ENCODE data around the gene KCNT1. TPM values are rescaled to one million over a fixed set of nuclear protein-coding genes. Genes with fewer than 3 reads are reported as not detected.

The KCNT1 gene
- total RNA-seq, 1 experiment from 2014 or later = not detected

- intact Hi-C loops (cut with micrococcal nuclease; ENCODE audit: unreplicated experiment) = no loop called here
- no peak for TF ChIP-seq CTCF (conservative IDR thresholded peaks at IDR 0.05; ENCODE audit: low read depth, low read length)
- Histone ChIP-seq H3K4me3 (ENCODE audit: low read depth, low read length, poor library complexity, severe bottlenecking) (no peak overlapping the region), H3K27me3 (replicated peaks; ENCODE audit: insufficient read depth, low read depth, low read length, poor library complexity) (no peaks in the 10 kb centered on the region), H3K36me3 (ENCODE audit: insufficient read depth, low read length, poor library complexity, severe bottlenecking) (peaks cover 37% of the 10 kb centered on the region), H3K9me3 (ENCODE audit: low read depth, low read length, poor library complexity, severe bottlenecking) (no peaks in the 10 kb centered on the region), H3K4me1 (ENCODE audit: insufficient read depth, low read length, poor library complexity, severe bottlenecking) (no peaks in the 10 kb centered on the region), H3K27ac (ENCODE audit: low read depth, low read length, poor library complexity, severe bottlenecking) (no peak overlapping the region)
- no TSS peak for BruUV-seq (replicated peaks)
- ChIA-PET POLR2A (ENCODE audit: low non-redundant PET) (no interaction called here), CTCF (no interaction called here)
- DNase-seq (ENCODE audit: low spot score) = no peak
These were observed 124.2 kb downstream of the KCNT1 start for GRCh38 chr9:135826188-135826545.

GRCh38 chr9:135827301-135827700, 125.3 kb downstream of the KCNT1 start:
- DNase-seq (ENCODE audit: low spot score) = no peak
- no peak overlapping the region for H3K4me3 ChIP-seq (ENCODE audit: low read depth, low read length, poor library complexity, severe bottlenecking)
- H3K27ac ChIP-seq (ENCODE audit: low read depth, low read length, poor library complexity, severe bottlenecking) = no peak overlapping the region
- no peaks in the 10 kb centered on the region for H3K27me3 ChIP-seq (replicated peaks; ENCODE audit: insufficient read depth, low read depth, low read length, poor library complexity)
- CTCF ChIA-PET = no interaction called here
- H3K9me3 ChIP-seq (ENCODE audit: low read depth, low read length, poor library complexity, severe bottlenecking) = no peaks in the 10 kb centered on the region
- TF ChIP-seq EZH2 (IDR thresholded peaks at IDR 0.05; ENCODE audit: borderline replicate concordance, low read depth, low read length, poor library complexity, severe bottlenecking) (no peak), CTCF (conservative IDR thresholded peaks at IDR 0.05; ENCODE audit: low read depth, low read length) (no peak)
- no TSS peak for BruUV-seq (replicated peaks)
- H3K4me1 ChIP-seq (ENCODE audit: insufficient read depth, low read length, poor library complexity, severe bottlenecking) = no peaks in the 10 kb centered on the region
- POLR2A ChIA-PET (ENCODE audit: low non-redundant PET) = no interaction called here
- peaks cover 26% of the 10 kb centered on the region for H3K36me3 ChIP-seq (ENCODE audit: insufficient read depth, low read length, poor library complexity, severe bottlenecking)
- intact Hi-C loops (cut with micrococcal nuclease; ENCODE audit: unreplicated experiment) = no loop called here

- Histone ChIP-seq H3K9me3 (ENCODE audit: low read depth, low read length, poor library complexity, severe bottlenecking) (no peaks in the 10 kb centered on the region), H3K27ac (ENCODE audit: low read depth, low read length, poor library complexity, severe bottlenecking) (no peak overlapping the region), H3K27me3 (replicated peaks; ENCODE audit: insufficient read depth, low read depth, low read length, poor library complexity) (no peaks in the 10 kb centered on the region), H3K4me3 (ENCODE audit: low read depth, low read length, poor library complexity, severe bottlenecking) (no peak overlapping the region), H3K4me1 (ENCODE audit: insufficient read depth, low read length, poor library complexity, severe bottlenecking) (no peaks in the 10 kb centered on the region), H3K36me3 (ENCODE audit: insufficient read depth, low read length, poor library complexity, severe bottlenecking) (peaks cover 18% of the 10 kb centered on the region)
- ChIA-PET POLR2A (ENCODE audit: low non-redundant PET) (no interaction called here), CTCF (no interaction called here)
- no peak for TF ChIP-seq CTCF (conservative IDR thresholded peaks at IDR 0.05; ENCODE audit: low read depth, low read length)
- no peak for TF ChIP-seq EZH2 (IDR thresholded peaks at IDR 0.05; ENCODE audit: borderline replicate concordance, low read depth, low read length, poor library complexity, severe bottlenecking)
- intact Hi-C loops (cut with micrococcal nuclease; ENCODE audit: unreplicated experiment) = no loop called here
- no TSS peak for BruUV-seq (replicated peaks)
- DNase-seq (ENCODE audit: low spot score) = no peak
These were observed 126.0 kb downstream of the KCNT1 start for GRCh38 chr9:135827866-135828580.
